Ovary (tissue), 3 donors: Measurements from ENCODE around the gene MED1.

ENCODE experiments used
- EP300 ChIP-seq: sonication (generic); formaldehyde crosslinking; IDR thresholded peaks from one replicate; pipeline ENCODE4 v1.6.1; 2017; ENCODE audit warnings: antibody characterized with exemption
- POLR2A ChIP-seq: fragments of 450-650 bp; IDR thresholded peaks from one replicate; pipeline ENCODE4 v1.6.1; 2017; ENCODE audit warnings: antibody characterized with exemption, mild to moderate bottlenecking, moderate library complexity
- TF ChIP-seq, protein P1 (sequence below), 3 donors: fragments of 450-650 bp in 2 of 3; fragments of 200-600 bp in 1 of 3; IDR thresholded peaks; one replicate each; pipeline versions ENCODE4 v1.5.1 to v1.8.0; 2016 to 2022; ENCODE audit warnings: antibody characterized with exemption in 3 of 3, mild to moderate bottlenecking in 1 of 3
- donor health status: DM: no; HTN: no; CAD: no.

DNA sequence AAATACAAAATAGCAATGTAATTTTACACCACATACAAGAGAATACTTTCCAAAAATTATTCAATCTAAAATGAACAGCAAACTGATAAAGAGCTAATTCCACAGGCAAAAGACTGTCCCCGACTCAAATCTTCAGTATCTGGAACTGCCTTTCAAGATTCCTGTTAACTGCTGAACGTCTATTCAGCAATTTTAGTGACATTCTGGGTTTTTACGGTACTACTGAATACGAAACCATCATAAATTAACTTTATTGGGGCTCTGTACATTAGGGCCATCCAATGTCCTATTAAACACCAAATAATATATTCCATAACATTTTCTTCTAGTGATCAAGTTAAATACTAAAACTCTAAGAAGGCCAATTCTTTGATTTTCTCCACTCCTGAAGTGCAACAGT is 51.3 kb downstream of the MED1 start:
- TF ChIP-seq, protein P1, sequence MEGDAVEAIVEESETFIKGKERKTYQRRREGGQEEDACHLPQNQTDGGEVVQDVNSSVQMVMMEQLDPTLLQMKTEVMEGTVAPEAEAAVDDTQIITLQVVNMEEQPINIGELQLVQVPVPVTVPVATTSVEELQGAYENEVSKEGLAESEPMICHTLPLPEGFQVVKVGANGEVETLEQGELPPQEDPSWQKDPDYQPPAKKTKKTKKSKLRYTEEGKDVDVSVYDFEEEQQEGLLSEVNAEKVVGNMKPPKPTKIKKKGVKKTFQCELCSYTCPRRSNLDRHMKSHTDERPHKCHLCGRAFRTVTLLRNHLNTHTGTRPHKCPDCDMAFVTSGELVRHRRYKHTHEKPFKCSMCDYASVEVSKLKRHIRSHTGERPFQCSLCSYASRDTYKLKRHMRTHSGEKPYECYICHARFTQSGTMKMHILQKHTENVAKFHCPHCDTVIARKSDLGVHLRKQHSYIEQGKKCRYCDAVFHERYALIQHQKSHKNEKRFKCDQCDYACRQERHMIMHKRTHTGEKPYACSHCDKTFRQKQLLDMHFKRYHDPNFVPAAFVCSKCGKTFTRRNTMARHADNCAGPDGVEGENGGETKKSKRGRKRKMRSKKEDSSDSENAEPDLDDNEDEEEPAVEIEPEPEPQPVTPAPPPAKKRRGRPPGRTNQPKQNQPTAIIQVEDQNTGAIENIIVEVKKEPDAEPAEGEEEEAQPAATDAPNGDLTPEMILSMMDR (IDR thresholded peaks at IDR 0.05): no peak
- TF ChIP-seq POLR2A (no peak), EP300 (no peak)
